MM.1S (cell line): ENCODE results near the gene ZDHHC7.

Source experiments
- EZH2 ChIP-seq: fragments of 300-600 bp; sonication (generic); optimal IDR thresholded peaks from 2 replicates; pipeline ENCODE3; 2017; ENCODE audit warnings: low read depth, mild to moderate bottlenecking, antibody characterized with exemption, low read length, mixed read lengths
- TF ChIP-seq, protein P1 (sequence below): fragments of 300-600 bp; sonication (generic); IDR thresholded peaks from 2 replicates; pipeline ENCODE4 v1.5.1; 2016; ENCODE audit warnings: antibody characterized with exemption, low read length, mixed read lengths

DNA sequence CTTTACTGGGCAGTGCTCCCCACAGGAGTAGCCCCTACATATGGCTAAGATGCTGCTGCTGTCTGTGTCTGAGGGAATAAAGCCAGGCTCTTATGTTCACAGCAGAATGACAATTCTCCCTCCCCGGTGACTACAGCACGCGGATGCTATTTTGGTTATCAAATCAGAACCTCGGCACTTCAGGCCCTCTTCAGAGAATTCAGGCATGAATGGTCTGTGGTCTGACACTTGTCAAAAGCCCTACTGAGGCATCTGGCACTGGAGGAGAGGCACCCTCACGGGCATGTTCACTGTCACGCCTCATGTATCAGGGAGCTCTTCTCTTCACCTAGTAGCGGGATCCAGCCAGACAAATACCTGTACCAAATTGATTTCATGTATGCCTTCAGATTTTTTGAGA, 46.6 kb upstream of the ZDHHC7 start:
- TF ChIP-seq, protein P1, sequence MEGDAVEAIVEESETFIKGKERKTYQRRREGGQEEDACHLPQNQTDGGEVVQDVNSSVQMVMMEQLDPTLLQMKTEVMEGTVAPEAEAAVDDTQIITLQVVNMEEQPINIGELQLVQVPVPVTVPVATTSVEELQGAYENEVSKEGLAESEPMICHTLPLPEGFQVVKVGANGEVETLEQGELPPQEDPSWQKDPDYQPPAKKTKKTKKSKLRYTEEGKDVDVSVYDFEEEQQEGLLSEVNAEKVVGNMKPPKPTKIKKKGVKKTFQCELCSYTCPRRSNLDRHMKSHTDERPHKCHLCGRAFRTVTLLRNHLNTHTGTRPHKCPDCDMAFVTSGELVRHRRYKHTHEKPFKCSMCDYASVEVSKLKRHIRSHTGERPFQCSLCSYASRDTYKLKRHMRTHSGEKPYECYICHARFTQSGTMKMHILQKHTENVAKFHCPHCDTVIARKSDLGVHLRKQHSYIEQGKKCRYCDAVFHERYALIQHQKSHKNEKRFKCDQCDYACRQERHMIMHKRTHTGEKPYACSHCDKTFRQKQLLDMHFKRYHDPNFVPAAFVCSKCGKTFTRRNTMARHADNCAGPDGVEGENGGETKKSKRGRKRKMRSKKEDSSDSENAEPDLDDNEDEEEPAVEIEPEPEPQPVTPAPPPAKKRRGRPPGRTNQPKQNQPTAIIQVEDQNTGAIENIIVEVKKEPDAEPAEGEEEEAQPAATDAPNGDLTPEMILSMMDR, result no peak
- no peak for TF ChIP-seq EZH2
